GM12878 (cell line): Measurements from ENCODE around the gene SLC44A4. TPM values are rescaled to one million over a fixed set of nuclear protein-coding genes. Genes with fewer than 3 reads are reported as not detected.

Experiments
- ATAC-seq: fragments of 200-7000 bp; cut with Tn5 transposase; 3 replicates; pipeline ENCODE4 v1.9.1; 2020; ENCODE audit warnings: mild to moderate bottlenecking, moderate library complexity
- BruUV-seq: library from RNA; stranded (reverse); fragments of 400-500 nt; replicated peaks from 2 replicates; lab custom pipeline; 2021; lab: Mats Ljungman, UMichigan
- CTCF ChIA-PET: fragments of 300-600 bp; sonication (Branson Sonifier 250); formaldehyde crosslinking; extraction: SDS; loops from one replicate; lab custom pipeline; 2021; ENCODE audit warnings: inconsistent platforms; lab: Yijun Ruan, JAX
- POLR2A ChIA-PET: fragments of 350-600 bp; formaldehyde crosslinking; extraction: SDS; loops from one replicate; lab custom pipeline; 2021; ENCODE audit warnings: inconsistent platforms; lab: Charles Lee
- RAD21 ChIA-PET: fragments of 300-600 bp; sonication (Branson Sonifier 250); formaldehyde crosslinking; loops from one replicate; lab custom pipeline; 2023; ENCODE audit warnings: antibody characterized with exemption; ENCODE audit not compliant: unreplicated experiment; lab: Charles Lee
- SMC1A ChIA-PET: fragments of 300-600 bp; sonication (Branson Sonifier 250); formaldehyde crosslinking; loops from one replicate; lab custom pipeline; 2023; ENCODE audit not compliant: unreplicated experiment, uncharacterized antibody; lab: Charles Lee
- DNase-seq: peaks from one replicate; pipeline ENCODE4 v3.0.0-alpha.2; 2011; ENCODE audit warnings: low read depth, low spot score
- FAIRE-seq: peaks from 3 replicates; lab custom pipeline; 2011; peaks lifted over from hg19 to GRCh38; lab: Jason Lieb, UNC
- H2AFZ ChIP-seq: 2 replicates; pipeline ENCODE4 v1.6.0; 2011; ENCODE audit warnings: low read depth, low read length, control low read depth; ENCODE audit not compliant: control insufficient read depth
- H3K27ac ChIP-seq: 2 replicates; pipeline ENCODE4 v1.5.1; 2011; ENCODE audit warnings: control low read depth; ENCODE audit not compliant: control insufficient read depth, insufficient read depth
- H3K27me3 ChIP-seq, 2 experiments: replicated peaks in 1 of 2; 2 replicates each; pipeline versions ENCODE4 v1.6.0 to v1.6.1; 2011; ENCODE audit warnings: low read length in 1 of 2; ENCODE audit not compliant: control insufficient read depth in 2 of 2, insufficient read depth in 2 of 2
- H3K36me3 ChIP-seq, 2 experiments: 2 replicates each; pipeline ENCODE4 v1.5.1; 2011; ENCODE audit warnings: low read length in 1 of 2; ENCODE audit not compliant: control insufficient read depth in 2 of 2, insufficient read depth in 2 of 2
- H3K4me1 ChIP-seq: 2 replicates; pipeline ENCODE4 v1.6.1; 2011; ENCODE audit warnings: mild to moderate bottlenecking, low read length, moderate library complexity, mixed read lengths; ENCODE audit not compliant: control insufficient read depth, insufficient read depth
- H3K4me2 ChIP-seq: 2 replicates; pipeline ENCODE4 v1.6.0; 2011; ENCODE audit warnings: control low read depth; ENCODE audit not compliant: control insufficient read depth, insufficient read depth
- H3K4me3 ChIP-seq: fragments of 200-600 bp; sonication (generic); 2 replicates; pipeline ENCODE4 v1.5.1; 2016
- H3K79me2 ChIP-seq: 2 replicates; pipeline ENCODE4 v1.6.0; 2011; ENCODE audit warnings: low read length; ENCODE audit not compliant: control insufficient read depth, insufficient read depth
- H3K9ac ChIP-seq: 2 replicates; pipeline ENCODE4 v1.8.0; 2011; ENCODE audit warnings: low read length, control low read depth, mixed read lengths; ENCODE audit not compliant: control insufficient read depth, insufficient read depth
- H3K9me3 ChIP-seq: replicated peaks from 3 replicates; pipeline ENCODE4 v1.5.1; 2011; ENCODE audit warnings: mild to moderate bottlenecking, low read length; ENCODE audit not compliant: control insufficient read depth, insufficient read depth
- H4K20me1 ChIP-seq: 2 replicates; pipeline ENCODE4 v1.6.0; 2011; ENCODE audit not compliant: control insufficient read depth, insufficient read depth
- CBX5 ChIP-seq: sonication (generic); IDR thresholded peaks from 2 replicates; pipeline ENCODE4 v1.6.1; 2016; ENCODE audit warnings: low read depth, moderate library complexity, mild to moderate bottlenecking, inconsistent platforms
- EED ChIP-seq: sonication (generic); IDR thresholded peaks from 2 replicates; pipeline ENCODE4 v1.6.1; 2016; ENCODE audit warnings: antibody characterized with exemption, low read depth
- EGR1 ChIP-seq, 2 experiments: IDR thresholded peaks; 1 replicate in 1 of 2; 2 replicates in 1 of 2; pipeline ENCODE4 v1.6.1; 2011 to 2012; ENCODE audit warnings: low read depth in 2 of 2, low read length in 2 of 2, borderline replicate concordance in 1 of 2, mild to moderate bottlenecking in 1 of 2, moderate library complexity in 1 of 2
- MXI1 ChIP-seq: fragments of 150-350 bp; IDR thresholded peaks from 2 replicates; pipeline ENCODE4 v1.6.1; 2011; ENCODE audit warnings: low read depth, mild to moderate bottlenecking, inconsistent platforms, low read length, improper control_type of control experiment
- NFXL1 ChIP-seq: fragments of 450-650 bp; IDR thresholded peaks from 2 replicates; pipeline ENCODE4 v1.6.1; 2017; ENCODE audit warnings: antibody characterized with exemption, mild to moderate bottlenecking, borderline replicate concordance
- SKIL ChIP-seq: fragments of 450-650 bp; IDR thresholded peaks from 2 replicates; pipeline ENCODE4 v1.6.1; 2017; ENCODE audit warnings: mild to moderate bottlenecking, low read depth, inconsistent platforms; ENCODE audit not compliant: poor library complexity, severe bottlenecking
- YY1 ChIP-seq: IDR thresholded peaks from 2 replicates; pipeline ENCODE4 v1.6.1; 2011; ENCODE audit warnings: low read depth, mild to moderate bottlenecking, low read length
- ZBTB40 ChIP-seq: fragments of 450-650 bp; IDR thresholded peaks from 2 replicates; pipeline ENCODE4 v1.6.1; 2016; ENCODE audit warnings: mild to moderate bottlenecking, moderate library complexity, borderline replicate concordance
- WGBS: methylation state at CpG from one replicate; pipeline ENCODE4 v1.1.6; 2016; ENCODE audit warnings: low lambda C conversion rate; ENCODE audit not compliant: insufficient replicate concordance, insufficient coverage; ENCODE audit errors: missing lambda C conversion rate; 5-methylcytosine and 5-hydroxymethylcytosine counted together
- in situ Hi-C: fragments of 300-500 bp; cut with MboI; formaldehyde crosslinking; loops from 9 replicates; pipeline ENCODE4 v1.14.3; 2018; ENCODE audit warnings: mixed read lengths
- intact Hi-C: fragments of 100-400 bp; cut with micrococcal nuclease; formaldehyde crosslinking; loops from one replicate; pipeline ENCODE4 v1.14.2; 2022; ENCODE audit not compliant: unreplicated experiment
- polyA plus RNA-seq, 11 experiments: library from polyadenylated mRNA; depleted of rRNA in 4 of 11; unstranded in 6 of 11; stranded (reverse) in 5 of 11; fragments of >200 nt; fragmentation: Nextera tagmentation in 4 of 11; fragmentation: Illumina TruSeq in 1 of 11; extraction: Ambion mirVana in 4 of 11; extraction: Trizol in 1 of 11; gene quantifications; 1 replicate in 1 of 11; 2 replicates in 10 of 11; pipeline versions ENCODE4 v1.2.1 to v1.2.3, GENCODE V29; 2011 to 2016; ENCODE audit warnings: inconsistent platforms in 2 of 11, missing spikeins in 2 of 11, low read depth in 1 of 11
- total RNA-seq, 4 experiments: library from RNA; depleted of rRNA in 3 of 4; stranded (reverse); fragments of >200 nt in 3 of 4; fragmentation: Illumina TruSeq in 1 of 4; extraction: Trizol in 1 of 4; gene quantifications; 2 replicates each; pipeline versions ENCODE4 v1.2.1 to v1.2.3, GENCODE V29; 2013 to 2021

SLC44A4 gene
- total and polyA plus RNA-seq, 10 of the 15 experiments (the other 5 are each of a cell fraction or from before 2014, with no cell fraction given), result 0.04 to 0.24 (median 0.15) TPM; not detected in 3

GRCh38 chr6:31882344-31882743 is 3.5 kb upstream of the SLC44A4 start:
- no peak for ATAC-seq
- H3K79me2 ChIP-seq, result no peaks in the 10 kb centered on the region
- SMC1A ChIA-PET, result interaction anchor here (0.6 kb wide), 1 partner anchor 52 kb away, joined by 3 read pairs; no protein-coding TSS in a partner anchor
- no peak for DNase-seq
- TF ChIP-seq SKIL (no peak), EED (no peak), EGR1 (IDR thresholded peaks at IDR 0.05; ENCODE audit: borderline replicate concordance in 1 of 2, low read depth in 2 of 2, low read length in 2 of 2) (no peak), MXI1 (no peak), NFXL1 (no peak), YY1 (no peak), ZBTB40 (no peak), CBX5 (no peak)
- TF ChIP-seq, all 136 proteins: peak for 0
- FAIRE-seq, result no peak
- H3K9ac ChIP-seq, result no peak overlapping the region
- no peak overlapping the region for H3K4me2 ChIP-seq
- no TSS peak for BruUV-seq
- intact Hi-C loops, result no loop called here
- H4K20me1 ChIP-seq, result no peaks in the 10 kb centered on the region
- peaks cover 4 to 28% of the 10 kb centered on the region in 2 experiments; a peak in 3 of 4 replicates for H3K36me3 ChIP-seq
- no peak overlapping the region for H3K27ac ChIP-seq
- RAD21 ChIA-PET, result no interaction called here
- POLR2A ChIA-PET, result no interaction called here
- no peaks in the 10 kb centered on the region for H3K4me1 ChIP-seq
- 95% methylated on average over 6 of the region's 6 CpGs for WGBS
- no peak overlapping the region for H2AFZ ChIP-seq
- no peaks in the 10 kb centered on the region for H3K9me3 ChIP-seq
- H3K27me3 ChIP-seq, result no peaks in the 10 kb centered on the region
- CTCF ChIA-PET, result interaction anchor here (0.6 kb wide), 1 partner anchor 201 kb away, joined by 3 read pairs; no protein-coding TSS in a partner anchor
- H3K4me3 ChIP-seq, result no peak overlapping the region
- in situ Hi-C loops, result no loop called here
